PFSK-1 (cell line): Measurements from ENCODE around the gene CCSER1.

Experiments
- FOXP2 ChIP-seq: optimal IDR thresholded peaks from 2 replicates; pipeline ENCODE3; 2011; ENCODE audit warnings: borderline replicate concordance, control low read depth, inconsistent platforms; ENCODE audit not compliant: insufficient read depth; ENCODE audit errors: extremely low read length, extremely low read depth
- POLR2AphosphoS5 ChIP-seq: IDR thresholded peaks from 2 replicates; pipeline ENCODE4 v1.6.1; 2012; ENCODE audit warnings: low read depth, mild to moderate bottlenecking, control low read depth, low read length, moderate library complexity
- REST ChIP-seq, 2 experiments: IDR thresholded peaks; 2 replicates each; pipeline versions ENCODE4 v1.6.1 to v1.8.0; 2011 to 2012; ENCODE audit warnings: low read depth in 2 of 2, low read length in 2 of 2, control low read depth in 1 of 2, inconsistent platforms in 1 of 2, mild to moderate bottlenecking in 1 of 2, moderate library complexity in 1 of 2; ENCODE audit not compliant: insufficient read depth in 1 of 2
- SIN3A ChIP-seq: IDR thresholded peaks from 2 replicates; pipeline ENCODE4 v1.6.1; 2012; ENCODE audit warnings: mild to moderate bottlenecking, low read length, moderate library complexity, borderline replicate concordance; ENCODE audit not compliant: insufficient read depth
- TAF1 ChIP-seq: IDR thresholded peaks from 2 replicates; pipeline ENCODE4 v1.6.1; 2012; ENCODE audit warnings: low read length, control low read depth, borderline replicate concordance; ENCODE audit not compliant: insufficient read depth

CCSER1 gene

GRCh38 chr4:90760059-90760458, 632.9 kb downstream of the CCSER1 start:
- no peak for TF ChIP-seq SIN3A
- TF ChIP-seq REST (IDR thresholded peaks at IDR 0.05; ENCODE audit: insufficient read depth in 1 of 2, low read depth in 2 of 2, low read length in 2 of 2), result no peak
- no peak for TF ChIP-seq TAF1
- no peak for TF ChIP-seq POLR2AphosphoS5
- no peak for TF ChIP-seq FOXP2

GRCh38 chr4:90766837-90767236, 639.6 kb downstream of the CCSER1 start:
- no peak for TF ChIP-seq TAF1
- TF ChIP-seq REST (IDR thresholded peaks at IDR 0.05; ENCODE audit: insufficient read depth in 1 of 2, low read depth in 2 of 2, low read length in 2 of 2), result no peak
- TF ChIP-seq FOXP2, result no peak
- no peak for TF ChIP-seq POLR2AphosphoS5
- TF ChIP-seq SIN3A, result no peak

GRCh38 chr4:90769251-90769650, 642.1 kb downstream of the CCSER1 start:
- no peak for TF ChIP-seq FOXP2
- TF ChIP-seq POLR2AphosphoS5, result no peak
- no peak for TF ChIP-seq TAF1
- TF ChIP-seq REST (IDR thresholded peaks at IDR 0.05; ENCODE audit: insufficient read depth in 1 of 2, low read depth in 2 of 2, low read length in 2 of 2), result no peak
- TF ChIP-seq SIN3A, result no peak

- TF ChIP-seq SIN3A (no peak), FOXP2 (no peak), POLR2AphosphoS5 (no peak), TAF1 (no peak), REST (IDR thresholded peaks at IDR 0.05; ENCODE audit: insufficient read depth in 1 of 2, low read depth in 2 of 2, low read length in 2 of 2) (no peak)
These were observed 653.0 kb downstream of the CCSER1 start for GRCh38 chr4:90780193-90780592.

GRCh38 chr4:90786602-90787001, 659.4 kb downstream of the CCSER1 start:
- TF ChIP-seq SIN3A (no peak), TAF1 (no peak), FOXP2 (no peak), REST (IDR thresholded peaks at IDR 0.05; ENCODE audit: insufficient read depth in 1 of 2, low read depth in 2 of 2, low read length in 2 of 2) (no peak), POLR2AphosphoS5 (no peak)
